ENCODE data around the gene LMLN.
"Not testable (repeated sequence)": the region's sequence is repeated elsewhere in the genome, so short reads cannot be mapped to it uniquely, and the experiment has no call there.

The LMLN gene

GRCh38 chr3:197959891-197960693 is at the start of gene LMLN:
LMLN (plus strand) TSS chr3:197960217; CDS start chr3:197960246, 29 bp downstream.
- peak; percentile 96 for DNase-seq

GRCh38 chr3:197912741-197913476 is 47.1 kb upstream of the LMLN start:
- no peak for DNase-seq

GRCh38 chr3:197913641-197914380 is 46.2 kb upstream of the LMLN start:
- DNase-seq: no peak

- not testable (repeated sequence) for DNase-seq
Measured at GRCh38 chr3:197921429-197922275, 38.4 kb upstream of the LMLN start.

- no peak for DNase-seq
Measured at GRCh38 chr3:197926418-197926817, 33.6 kb upstream of the LMLN start.

GRCh38 chr3:197927578-197927977 is 32.4 kb upstream of the LMLN start:
- not testable (repeated sequence) for DNase-seq

GRCh38 chr3:197936819-197937384 is 23.1 kb upstream of the LMLN start:
- DNase-seq: no peak

GRCh38 chr3:197940745-197941384 is 19.2 kb upstream of the LMLN start:
- no peak for DNase-seq

- DNase-seq: no peak
Measured at GRCh38 chr3:197942956-197943556, 17.0 kb upstream of the LMLN start.

- no peak for DNase-seq
Measured at GRCh38 chr3:197949191-197949777, 10.7 kb upstream of the LMLN start.

GRCh38 chr3:197949778-197950676 is 10.0 kb upstream of the LMLN start, which contains the start of gene RPL35A:
RPL35A (plus strand) TSS chr3:197950190; CDS start chr3:197950968, 778 bp downstream.
- DNase-seq: peak; percentile 96

- DNase-seq: no peak
Measured at GRCh38 chr3:197950677-197951061, 9.3 kb upstream of the LMLN start.

GRCh38 chr3:197951392-197951990 is 8.5 kb upstream of the LMLN start:
- DNase-seq: no peak

GRCh38 chr3:197952440-197952839 is 7.6 kb upstream of the LMLN start:
- DNase-seq: no peak

GRCh38 chr3:197953325-197953724 is 6.7 kb upstream of the LMLN start:
- no peak for DNase-seq

- DNase-seq: no peak
Measured at GRCh38 chr3:197953881-197954280, 6.1 kb upstream of the LMLN start.

GRCh38 chr3:197955892-197956477 is 4.0 kb upstream of the LMLN start:
- no peak for DNase-seq

GRCh38 chr3:197956626-197956988 is 3.4 kb upstream of the LMLN start:
- no peak for DNase-seq

- no peak for DNase-seq
Measured at GRCh38 chr3:197957790-197958133, 2.3 kb upstream of the LMLN start.
